GM21360 (cell line): Measurements from ENCODE around the gene AOC2.
A peak's percentile ranks its signal among the peaks of the same experiment; 100 is the strongest.

Source experiments
- ATAC-seq: cut with Tn5 transposase; IDR thresholded peaks from one replicate; pipeline ENCODE4 v1.9.1; 2021; ENCODE audit warnings: mild to moderate bottlenecking, moderate library complexity; ENCODE audit not compliant: unreplicated experiment

The AOC2 gene, protein sequence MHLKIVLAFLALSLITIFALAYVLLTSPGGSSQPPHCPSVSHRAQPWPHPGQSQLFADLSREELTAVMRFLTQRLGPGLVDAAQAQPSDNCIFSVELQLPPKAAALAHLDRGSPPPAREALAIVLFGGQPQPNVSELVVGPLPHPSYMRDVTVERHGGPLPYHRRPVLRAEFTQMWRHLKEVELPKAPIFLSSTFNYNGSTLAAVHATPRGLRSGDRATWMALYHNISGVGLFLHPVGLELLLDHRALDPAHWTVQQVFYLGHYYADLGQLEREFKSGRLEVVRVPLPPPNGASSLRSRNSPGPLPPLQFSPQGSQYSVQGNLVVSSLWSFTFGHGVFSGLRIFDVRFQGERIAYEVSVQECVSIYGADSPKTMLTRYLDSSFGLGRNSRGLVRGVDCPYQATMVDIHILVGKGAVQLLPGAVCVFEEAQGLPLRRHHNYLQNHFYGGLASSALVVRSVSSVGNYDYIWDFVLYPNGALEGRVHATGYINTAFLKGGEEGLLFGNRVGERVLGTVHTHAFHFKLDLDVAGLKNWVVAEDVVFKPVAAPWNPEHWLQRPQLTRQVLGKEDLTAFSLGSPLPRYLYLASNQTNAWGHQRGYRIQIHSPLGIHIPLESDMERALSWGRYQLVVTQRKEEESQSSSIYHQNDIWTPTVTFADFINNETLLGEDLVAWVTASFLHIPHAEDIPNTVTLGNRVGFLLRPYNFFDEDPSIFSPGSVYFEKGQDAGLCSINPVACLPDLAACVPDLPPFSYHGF

DNA sequence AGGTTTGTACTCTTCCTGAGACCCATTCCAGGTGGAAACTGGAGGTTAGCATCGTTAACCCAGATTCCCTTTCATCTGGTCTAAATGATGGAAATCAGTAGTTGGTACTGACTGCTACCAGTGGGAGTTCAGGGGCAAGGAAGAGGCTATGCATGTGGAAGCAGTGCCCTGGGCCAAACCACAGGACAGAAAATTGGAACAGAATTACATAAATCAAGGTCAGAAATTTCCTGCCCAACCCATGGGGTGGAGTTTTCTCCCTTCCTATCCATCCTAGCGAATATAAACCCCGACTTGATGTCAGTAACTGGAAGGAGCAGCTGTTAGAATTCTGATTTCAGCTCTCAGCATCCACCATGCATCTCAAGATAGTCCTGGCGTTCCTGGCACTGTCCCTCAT, at the start of gene AOC2:
Gene AOC2, plus strand, starts transcription at position 310 of the 400 bp plus-strand sequence. Its CDS starts 47 bp downstream, at position 357.
- ATAC-seq: no peak

GRCh38 chr17:42795061-42795460, 49.3 kb upstream of the AOC2 start:
- no peak for ATAC-seq

- no peak for ATAC-seq
These were observed 48.9 kb upstream of the AOC2 start for GRCh38 chr17:42795465-42795864.

GRCh38 chr17:42796066-42796758, 48.2 kb upstream of the AOC2 start:
- ATAC-seq: no peak

- ATAC-seq: no peak
These were observed 47.0 kb upstream of the AOC2 start for GRCh38 chr17:42797067-42798007.

GRCh38 chr17:42798011-42798382, 46.4 kb upstream of the AOC2 start:
- ATAC-seq: no peak

GRCh38 chr17:42798383-42799380, 45.7 kb upstream of the AOC2 start, which contains the start of the genes CNTD1 and COA3:
Gene CNTD1, plus strand, starts transcription at chr17:42798861. Its CDS starts 207 bp downstream, at chr17:42799068.
Gene COA3, minus strand, starts transcription at chr17:42798704. Its CDS starts 23 bp downstream, at chr17:42798681.
- peak; percentile 54 for ATAC-seq

DNA sequence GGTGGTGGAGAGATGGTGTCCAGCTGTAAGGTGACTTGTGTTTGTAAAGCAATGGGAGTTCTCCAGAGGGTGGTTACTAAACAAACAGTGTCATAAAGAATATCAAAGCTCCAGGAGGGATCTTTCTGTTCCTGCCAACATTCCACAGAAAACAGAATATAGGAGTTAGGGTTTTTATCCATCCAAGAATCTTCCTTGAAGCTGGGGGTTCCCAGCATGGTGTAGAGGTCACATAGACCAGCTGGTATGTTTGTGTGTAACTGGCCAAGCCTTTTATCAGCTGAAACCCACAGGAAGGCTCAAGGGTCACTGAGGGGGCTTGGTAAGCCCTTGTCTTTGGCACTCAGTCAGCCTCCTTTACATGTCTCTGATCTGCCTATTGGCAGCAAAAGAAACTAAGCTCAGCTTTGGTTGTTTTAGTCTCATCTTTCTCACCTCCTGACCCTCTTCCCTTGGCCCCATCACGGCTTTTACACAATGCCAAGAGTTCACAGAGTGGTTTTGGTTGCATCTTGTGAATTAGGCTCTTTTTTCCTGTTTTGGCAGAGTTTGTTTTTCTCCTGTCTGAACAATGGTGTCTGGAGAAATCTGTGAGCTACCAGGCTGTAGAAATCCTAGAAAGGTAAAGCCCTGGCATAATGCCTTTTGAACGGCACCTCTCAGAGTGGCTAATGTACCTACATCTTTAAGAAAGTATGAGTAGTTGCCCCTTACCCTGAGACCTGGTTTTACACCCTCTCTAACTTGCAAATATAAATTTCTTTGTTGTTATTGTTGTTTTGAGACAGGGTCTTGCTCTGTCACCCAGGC, 41.1 kb upstream of the AOC2 start:
- no peak for ATAC-seq

DNA sequence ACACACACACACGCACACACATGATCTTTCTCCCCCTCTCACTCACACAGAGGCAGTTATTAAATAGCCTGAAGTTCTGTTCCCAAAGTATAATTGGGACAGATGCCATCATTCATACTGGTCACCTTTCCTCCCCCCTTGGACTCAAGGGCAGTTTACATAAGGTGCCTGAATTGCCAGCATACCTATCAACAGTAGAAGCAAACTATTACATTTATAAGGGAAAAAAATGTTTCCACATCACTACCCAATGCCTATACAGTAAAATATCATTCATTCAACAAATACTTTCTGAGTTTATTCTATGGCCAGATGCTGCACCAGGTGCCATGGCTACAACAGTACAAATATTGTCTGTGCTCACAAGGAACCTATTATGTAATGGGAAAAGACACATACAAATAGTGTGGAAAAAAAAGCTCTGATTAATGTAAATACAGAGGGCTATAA, 39.4 kb upstream of the AOC2 start:
- ATAC-seq: no peak

DNA sequence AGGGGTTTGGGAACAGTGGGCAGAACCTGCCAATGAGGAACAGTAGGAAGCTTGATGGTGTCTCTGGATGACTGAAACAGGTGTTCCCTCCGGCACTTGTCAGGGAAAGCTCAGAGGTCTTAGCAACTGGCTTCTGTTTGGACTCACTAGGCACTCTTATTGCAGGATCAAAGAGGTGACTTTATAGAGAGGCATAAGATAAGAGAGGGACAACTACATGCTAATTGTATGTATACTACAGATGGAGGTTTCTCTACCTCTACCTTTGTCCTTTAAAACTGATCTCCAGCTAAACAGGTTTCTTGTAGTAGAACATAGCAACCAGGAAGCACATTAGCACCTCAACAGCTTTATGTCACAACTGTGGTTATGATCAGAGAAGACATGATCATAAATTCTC, 38.1 kb upstream of the AOC2 start:
- no peak for ATAC-seq

- ATAC-seq: no peak
These were observed 35.1 kb upstream of the AOC2 start for GRCh38 chr17:42809250-42809649.

DNA sequence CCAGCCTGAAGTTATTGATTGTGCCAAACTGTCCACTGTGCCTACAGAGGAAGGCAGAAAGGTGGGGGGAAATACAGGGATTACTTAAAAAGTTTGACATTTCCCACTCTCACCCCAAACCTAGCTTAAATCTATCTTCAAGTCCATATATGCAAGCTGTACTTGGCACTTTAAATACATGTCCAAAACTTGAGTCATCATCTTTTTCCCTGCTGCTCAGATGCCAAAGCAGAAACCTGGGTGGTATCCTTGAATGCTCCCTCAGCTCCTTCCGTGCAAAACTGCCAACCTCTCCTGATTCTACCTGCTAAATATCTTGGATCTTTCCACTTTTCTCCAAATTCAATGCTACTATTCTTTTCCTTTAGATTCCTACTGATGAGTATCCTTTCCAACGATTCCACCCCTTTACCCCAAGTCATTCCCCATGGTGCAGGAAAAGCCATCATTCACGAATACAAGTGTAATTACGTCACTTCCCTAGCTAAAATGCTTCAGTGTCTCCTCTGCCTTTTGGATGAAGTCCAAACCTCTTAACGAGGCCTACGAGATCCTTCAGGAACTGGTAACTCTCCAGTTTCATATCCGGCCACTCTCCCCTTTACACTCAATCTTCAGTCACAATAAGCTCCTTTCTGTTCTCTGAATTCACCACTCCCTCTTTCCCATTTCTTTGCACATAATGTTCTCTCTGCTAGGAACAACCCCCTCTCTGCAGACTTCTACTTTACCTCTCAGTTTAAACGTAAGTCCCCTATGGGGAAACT, 29.6 kb upstream of the AOC2 start:
- ATAC-seq: no peak

DNA sequence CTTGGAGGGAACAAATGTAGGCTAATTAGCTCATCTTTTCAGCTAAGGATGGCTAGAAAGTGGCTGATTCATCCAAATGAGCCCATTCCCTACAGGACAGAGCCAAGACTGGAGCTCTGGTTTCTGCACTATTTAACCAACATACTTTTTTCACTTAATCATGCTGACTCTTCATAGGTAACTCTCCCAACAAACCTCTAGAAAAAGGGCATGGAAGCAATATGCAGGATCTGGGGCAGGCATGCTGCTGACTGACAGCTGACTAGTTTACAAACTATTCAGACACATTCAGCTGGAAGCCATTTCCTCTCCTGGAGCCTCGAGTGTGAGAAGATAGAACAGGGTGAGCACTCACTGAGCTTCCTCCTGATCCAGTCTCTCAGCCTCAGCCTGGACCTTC, 26.5 kb upstream of the AOC2 start:
- ATAC-seq: no peak

DNA sequence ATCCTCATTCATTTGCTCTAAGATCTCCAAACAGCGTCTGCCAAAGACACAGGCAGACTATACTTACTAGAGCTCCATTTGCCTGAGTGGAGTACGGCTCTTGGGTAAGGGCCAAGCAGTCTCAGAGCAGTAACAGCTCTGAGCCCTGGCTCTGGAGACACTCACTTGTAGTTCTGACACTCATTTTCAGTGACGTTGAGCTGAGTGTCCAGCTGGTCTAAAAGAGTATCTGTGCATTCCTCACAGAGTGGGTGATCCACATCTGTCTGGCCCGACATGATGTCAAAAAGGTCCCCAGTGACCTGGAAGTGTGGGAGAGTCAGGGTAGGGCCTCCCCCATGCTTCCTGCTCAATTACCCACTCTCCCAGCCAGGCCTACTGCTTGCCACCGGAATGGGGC, 26.0 kb upstream of the AOC2 start:
- no peak for ATAC-seq

GRCh38 chr17:42819939-42820535, 24.3 kb upstream of the AOC2 start:
- no peak for ATAC-seq

DNA sequence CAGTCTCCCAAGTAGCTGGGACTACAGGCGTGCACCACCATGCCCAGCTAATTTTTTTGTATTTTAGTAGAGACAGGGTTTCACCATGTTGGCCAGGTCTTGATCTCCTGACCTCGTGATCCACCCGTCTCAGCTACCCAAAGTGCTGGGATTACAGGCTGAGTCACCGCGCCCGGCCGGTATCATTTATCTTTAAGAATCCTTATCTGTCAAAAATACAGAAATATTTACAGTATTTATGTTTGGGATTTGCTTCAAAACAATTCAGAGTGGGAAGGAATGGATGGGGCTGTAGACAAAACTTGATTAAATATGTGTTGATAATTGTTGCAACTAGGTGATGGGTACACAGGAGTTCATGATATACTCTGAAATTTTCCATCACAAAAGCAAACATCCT, 23.2 kb upstream of the AOC2 start:
- ATAC-seq: no peak

- no peak for ATAC-seq
These were observed 16.9 kb upstream of the AOC2 start for GRCh38 chr17:42827472-42827871.
